Skeletal muscle cell (primary cell): ENCODE results near the gene WDR46.
"Not testable (repeated sequence)": the region's sequence is repeated elsewhere in the genome, so short reads cannot be mapped to it uniquely, and the experiment has no call there.

Source experiments
- DNase-seq: peaks from one replicate; pipeline ENCODE4 v3.0.0-alpha.2; 2010; ENCODE audit warnings: low read depth
- H3K4me3 ChIP-seq: 2 replicates; pipeline ENCODE4 v1.5.1; 2011; ENCODE audit warnings: low read depth, mild to moderate bottlenecking, control low read depth, low read length, moderate library complexity

Gene WDR46

DNA sequence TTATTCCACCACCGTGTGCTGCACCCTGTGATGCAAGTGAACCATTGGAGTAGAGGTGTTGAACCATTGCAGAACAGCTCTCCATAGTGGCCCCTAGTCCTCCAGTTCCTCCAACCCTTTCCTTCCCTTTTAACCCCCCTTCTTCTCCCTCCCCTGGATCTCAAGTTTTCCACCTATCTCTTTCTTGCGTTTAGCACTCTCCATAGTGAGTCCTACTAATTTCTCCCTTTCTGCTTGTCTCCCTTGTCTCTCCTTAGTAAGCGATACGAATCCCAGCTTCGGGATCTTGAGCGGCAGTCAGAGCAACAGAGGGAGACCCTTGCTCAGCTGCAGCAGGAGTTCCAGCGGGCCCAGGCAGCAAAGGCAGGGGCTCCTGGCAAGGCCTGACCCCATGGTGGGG, 1.4 kb upstream of the WDR46 start:
- DNase-seq = no peak
- peak overlapping the region; percentile 97 for H3K4me3 ChIP-seq

GRCh38 chr6:33289784-33290315, 811 bp upstream of the WDR46 start:
- DNase-seq = no peak
- H3K4me3 ChIP-seq = peak overlapping the region; percentile 97

DNA sequence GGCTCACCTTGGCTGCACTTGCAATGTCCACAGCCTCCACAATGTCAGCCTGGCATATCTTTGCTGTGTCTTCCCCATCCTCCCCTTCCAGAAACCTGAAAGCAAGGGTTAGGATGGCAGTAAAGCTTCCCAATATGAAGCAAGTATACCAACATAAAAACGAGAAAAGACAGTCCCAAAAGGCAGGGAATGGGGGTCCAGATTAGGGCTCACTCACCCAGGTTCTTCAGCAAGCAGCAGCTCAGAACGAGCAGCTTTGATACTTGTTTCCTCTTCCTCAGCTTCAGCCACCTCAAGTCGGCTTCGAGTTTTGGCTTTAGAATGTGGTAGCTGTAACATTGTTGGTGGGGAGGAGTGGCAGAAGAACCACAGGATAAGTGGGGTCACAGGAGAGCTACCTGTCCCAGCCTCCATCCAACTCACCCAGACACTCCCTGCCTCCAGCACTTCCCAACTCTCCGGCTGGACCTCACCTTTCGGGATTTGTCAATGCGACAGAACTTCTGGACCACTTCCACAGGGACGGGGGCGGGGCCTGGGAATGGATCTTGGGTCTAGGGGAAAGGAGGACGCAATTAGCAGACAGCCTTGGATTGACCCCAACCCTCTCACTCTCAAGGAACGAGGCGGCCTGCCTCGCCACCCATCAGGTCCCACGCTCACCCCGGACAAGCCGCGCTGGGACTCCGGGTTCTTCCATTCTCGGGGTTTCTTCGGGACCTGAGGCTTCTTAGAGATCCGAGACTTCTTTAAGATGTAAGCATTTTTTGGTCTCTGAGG, 708 bp downstream of the WDR46 start:
- DNase-seq = no peak
- H3K4me3 ChIP-seq = peak overlapping the region; percentile 97

GRCh38 chr6:33286946-33287914, 1.8 kb downstream of the WDR46 start:
- DNase-seq = no peak
- H3K4me3 ChIP-seq = no peak overlapping the region

DNA sequence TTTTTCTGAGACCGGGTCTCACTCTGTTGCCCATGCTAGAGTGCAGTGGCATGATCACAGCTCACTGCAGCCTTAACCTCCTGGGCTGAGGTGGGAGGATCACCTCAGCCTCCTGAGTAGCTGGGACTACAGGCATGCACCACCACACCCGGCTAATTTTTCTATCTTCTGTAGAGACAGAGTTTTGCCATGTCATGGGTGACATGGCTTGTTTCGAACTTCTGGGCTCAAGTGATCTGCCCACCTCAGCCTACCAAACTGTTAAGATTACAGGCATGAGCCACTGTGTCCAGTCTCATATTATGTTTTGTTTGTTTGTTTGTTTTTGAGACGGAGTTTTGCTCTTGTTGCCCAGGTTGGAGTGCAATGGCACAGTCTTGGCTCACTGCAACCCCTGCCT, 3.8 kb downstream of the WDR46 start:
- H3K4me3 ChIP-seq, DNase-seq: not testable (repeated sequence)

DNA sequence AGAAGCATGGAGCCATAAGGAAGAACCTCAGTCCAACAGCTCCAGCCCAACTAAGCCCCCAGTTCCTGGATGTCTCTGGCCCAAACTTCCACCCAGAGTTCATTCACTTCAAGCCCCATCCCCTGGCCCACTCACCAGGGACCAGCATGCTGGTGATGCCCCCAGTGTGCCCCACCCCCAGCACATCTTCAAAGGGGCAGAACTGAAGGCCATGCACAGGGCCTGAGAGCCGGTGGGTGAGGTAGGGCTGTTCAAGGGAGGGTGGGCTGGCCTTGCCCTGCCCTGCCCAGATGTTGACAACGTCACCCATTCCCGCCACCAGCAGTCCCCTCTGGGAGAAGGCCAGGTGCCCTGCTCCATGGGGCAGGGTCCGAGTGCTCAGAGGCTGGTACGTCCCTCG, 8.5 kb downstream of the WDR46 start:
- H3K4me3 ChIP-seq = no peak overlapping the region
- DNase-seq = no peak

GRCh38 chr6:33279971-33280511, 9.0 kb downstream of the WDR46 start:
- DNase-seq = no peak
- no peak overlapping the region for H3K4me3 ChIP-seq

GRCh38 chr6:33279257-33279695, 9.8 kb downstream of the WDR46 start:
- no peak overlapping the region for H3K4me3 ChIP-seq

GRCh38 chr6:33278810-33279209, 10.2 kb downstream of the WDR46 start:
- no peak for DNase-seq
- H3K4me3 ChIP-seq = no peak overlapping the region

More at GRCh38 chr6:33279257-33279695, 9.8 kb downstream of the WDR46 start:
- DNase-seq = no peak

DNA sequence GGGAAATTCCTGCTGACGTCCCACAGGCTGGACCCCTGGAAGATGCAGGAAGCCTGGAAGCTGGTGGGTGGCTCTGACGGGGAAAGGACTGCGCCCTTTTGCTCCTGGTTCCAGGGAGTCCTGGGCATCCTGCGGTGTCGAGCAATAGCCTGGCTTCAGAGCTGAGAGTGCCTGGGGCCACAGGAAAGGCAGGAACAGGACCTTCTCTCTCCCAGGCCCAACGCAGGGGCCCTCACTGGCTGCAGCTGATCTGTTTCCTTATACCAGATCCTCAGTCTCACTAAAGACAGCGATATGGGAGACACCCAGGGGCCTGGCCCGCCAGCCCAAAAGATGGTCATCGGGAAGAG, 10.7 kb downstream of the WDR46 start:
- no peak for DNase-seq
- H3K4me3 ChIP-seq = no peak overlapping the region

DNA sequence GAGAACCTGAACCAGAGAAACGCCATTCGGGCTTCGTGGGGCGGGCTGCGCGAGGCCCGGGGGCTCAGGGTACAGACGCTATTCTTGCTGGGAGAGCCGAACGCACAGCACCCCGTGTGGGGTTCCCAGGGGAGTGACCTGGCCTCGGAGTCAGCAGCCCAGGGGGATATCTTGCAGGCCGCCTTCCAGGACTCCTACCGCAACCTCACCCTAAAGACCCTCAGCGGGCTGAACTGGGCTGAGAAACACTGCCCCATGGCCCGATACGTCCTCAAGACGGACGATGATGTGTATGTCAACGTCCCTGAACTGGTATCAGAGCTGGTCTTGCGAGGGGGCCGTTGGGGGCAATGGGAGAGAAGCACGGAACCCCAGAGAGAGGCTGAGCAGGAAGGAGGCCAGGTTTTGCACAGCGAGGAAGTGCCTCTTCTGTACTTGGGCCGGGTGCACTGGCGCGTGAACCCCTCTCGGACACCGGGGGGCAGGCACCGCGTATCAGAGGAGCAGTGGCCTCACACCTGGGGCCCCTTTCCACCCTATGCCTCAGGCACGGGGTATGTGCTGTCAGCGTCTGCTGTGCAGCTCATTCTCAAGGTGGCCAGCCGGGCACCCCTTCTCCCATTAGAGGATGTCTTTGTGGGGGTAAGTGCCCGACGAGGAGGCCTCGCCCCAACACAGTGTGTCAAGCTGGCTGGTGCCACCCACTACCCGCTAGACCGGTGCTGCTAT, 11.2 kb downstream of the WDR46 start:
- H3K4me3 ChIP-seq = peak overlapping the region; percentile 43
- DNase-seq = no peak

DNA sequence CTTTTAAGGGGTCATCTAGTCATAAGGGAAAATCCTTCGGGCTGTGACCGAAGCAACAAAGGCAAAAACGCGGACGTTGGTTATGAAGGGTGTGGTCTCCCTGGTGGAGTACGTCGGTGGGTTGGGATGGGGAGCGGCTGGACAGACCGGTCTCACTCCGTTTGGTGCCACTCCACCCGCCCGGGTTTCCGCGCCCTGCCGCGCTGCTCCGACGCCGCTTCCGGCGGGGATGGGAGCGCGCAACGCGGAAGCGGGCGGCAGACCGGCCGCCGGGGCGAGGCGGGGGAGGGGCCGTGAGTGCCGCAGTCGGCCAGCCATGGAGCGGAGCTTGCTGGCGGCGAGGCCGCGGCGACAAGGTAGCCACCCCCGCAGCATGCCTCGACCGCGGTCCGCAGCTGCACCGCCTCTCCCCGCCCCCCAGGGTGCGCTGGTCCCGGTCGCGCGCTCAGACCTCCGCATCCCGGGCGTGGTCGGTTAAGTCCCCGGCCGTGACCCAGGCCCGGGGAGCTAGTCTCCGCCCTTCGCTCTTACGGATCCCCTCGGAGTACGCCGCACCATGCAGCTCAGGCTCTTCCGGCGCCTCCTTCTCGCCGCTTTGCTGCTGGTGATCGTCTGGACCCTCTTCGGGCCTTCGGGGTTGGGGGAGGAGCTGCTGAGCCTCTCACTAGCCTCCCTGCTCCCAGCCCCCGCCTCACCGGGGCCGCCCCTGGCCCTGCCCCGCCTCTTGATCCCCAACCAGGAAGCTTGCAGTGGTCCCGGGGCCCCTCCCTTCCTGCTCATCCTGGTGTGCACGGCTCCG, 12.0 kb downstream of the WDR46 start, which contains the start of gene B3GALT4:
B3GALT4 (plus strand) TSS at position 260 of the 799 bp plus-strand sequence; CDS start at position 557, 297 bp downstream.
- no peak for DNase-seq
- peak within 1 kb of the TSS; percentile 43 for H3K4me3 ChIP-seq

DNA sequence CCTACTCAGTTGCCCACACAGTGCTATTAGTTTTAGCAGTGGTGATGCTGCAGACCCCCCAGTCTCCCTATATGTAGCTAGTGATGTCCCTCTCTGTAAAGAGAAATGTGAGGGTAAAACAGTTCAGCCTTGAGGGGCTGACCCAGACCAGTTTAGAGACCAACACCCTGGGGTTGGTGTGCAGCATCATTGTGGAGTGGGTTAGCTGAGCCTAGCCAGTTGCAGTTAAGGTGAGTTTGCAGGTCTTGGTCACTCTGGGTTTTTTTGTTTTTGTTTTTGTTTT, 12.5 kb downstream of the WDR46 start:
- H3K4me3 ChIP-seq = peak overlapping the region; percentile 43
- no peak for DNase-seq

DNA sequence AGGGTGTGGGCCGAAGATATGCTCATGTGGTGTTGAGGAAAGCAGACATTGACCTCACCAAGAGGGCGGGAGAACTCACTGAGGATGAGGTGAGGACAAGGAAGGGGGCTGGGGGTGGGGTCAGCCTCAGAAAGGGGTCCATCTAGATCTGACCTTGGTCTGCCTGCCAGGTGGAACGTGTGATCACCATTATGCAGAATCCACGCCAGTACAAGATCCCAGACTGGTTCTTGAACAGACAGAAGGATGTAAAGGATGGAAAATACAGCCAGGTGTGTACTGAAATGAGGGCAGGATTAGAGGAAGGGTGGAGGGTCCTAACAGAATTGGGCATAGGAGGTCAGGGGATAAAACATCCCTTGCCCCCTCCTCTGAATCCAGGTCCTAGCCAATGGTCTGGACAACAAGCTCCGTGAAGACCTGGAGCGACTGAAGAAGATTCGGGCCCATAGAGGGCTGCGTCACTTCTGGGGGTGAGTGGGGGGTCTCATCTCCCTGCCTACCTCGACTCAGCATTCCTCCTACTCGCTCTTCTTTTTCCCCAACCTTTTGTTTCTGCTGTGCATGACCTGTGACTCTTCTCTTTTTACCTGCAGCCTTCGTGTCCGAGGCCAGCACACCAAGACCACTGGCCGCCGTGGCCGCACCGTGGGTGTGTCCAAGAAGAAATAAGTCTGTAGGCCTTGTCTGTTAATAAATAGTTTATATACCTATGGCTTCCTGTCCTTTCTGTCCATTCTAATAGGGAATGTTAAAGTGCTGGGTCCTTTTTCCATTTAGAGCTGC, 13.1 kb downstream of the WDR46 start:
- H3K4me3 ChIP-seq = peak overlapping the region; percentile 43
- DNase-seq = not testable (repeated sequence)

- H3K4me3 ChIP-seq = peak overlapping the region; percentile 98
- no peak for DNase-seq
Observed at GRCh38 chr6:33273924-33274902, 14.8 kb downstream of the WDR46 start.

- DNase-seq = no peak
- peak overlapping the region; percentile 98 for H3K4me3 ChIP-seq
Observed at GRCh38 chr6:33273129-33273923, 15.7 kb downstream of the WDR46 start.
